Measurements from ENCODE around the gene CDK14.

DNA sequence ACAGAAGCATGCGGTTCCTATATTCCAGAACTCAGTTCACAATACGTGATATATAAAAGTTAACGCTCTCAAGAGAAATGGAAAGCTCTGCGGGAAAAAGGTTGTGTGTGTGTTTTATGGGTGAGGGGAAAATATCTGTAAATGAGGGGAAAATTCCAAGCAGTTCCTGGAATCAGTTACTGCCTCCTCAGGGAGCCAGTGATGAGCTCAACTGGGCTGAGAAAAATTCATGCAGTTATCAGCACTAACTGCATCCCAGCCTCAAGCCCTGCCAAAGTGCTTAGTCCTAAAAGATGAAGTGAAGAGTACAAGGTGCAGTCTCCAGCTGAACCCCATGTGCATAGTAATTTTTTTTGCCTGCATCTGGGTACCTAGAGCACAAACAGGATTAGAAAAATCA lies 191.9 kb downstream of the CDK14 start:
- TF ChIP-seq POLR2AphosphoS5 (IDR thresholded peaks at IDR 0.05) (no peak), EP300 (IDR thresholded peaks at IDR 0.05) (no peak), POLR2A (IDR thresholded peaks at IDR 0.05) (no peak)
- TF ChIP-seq, protein P1, sequence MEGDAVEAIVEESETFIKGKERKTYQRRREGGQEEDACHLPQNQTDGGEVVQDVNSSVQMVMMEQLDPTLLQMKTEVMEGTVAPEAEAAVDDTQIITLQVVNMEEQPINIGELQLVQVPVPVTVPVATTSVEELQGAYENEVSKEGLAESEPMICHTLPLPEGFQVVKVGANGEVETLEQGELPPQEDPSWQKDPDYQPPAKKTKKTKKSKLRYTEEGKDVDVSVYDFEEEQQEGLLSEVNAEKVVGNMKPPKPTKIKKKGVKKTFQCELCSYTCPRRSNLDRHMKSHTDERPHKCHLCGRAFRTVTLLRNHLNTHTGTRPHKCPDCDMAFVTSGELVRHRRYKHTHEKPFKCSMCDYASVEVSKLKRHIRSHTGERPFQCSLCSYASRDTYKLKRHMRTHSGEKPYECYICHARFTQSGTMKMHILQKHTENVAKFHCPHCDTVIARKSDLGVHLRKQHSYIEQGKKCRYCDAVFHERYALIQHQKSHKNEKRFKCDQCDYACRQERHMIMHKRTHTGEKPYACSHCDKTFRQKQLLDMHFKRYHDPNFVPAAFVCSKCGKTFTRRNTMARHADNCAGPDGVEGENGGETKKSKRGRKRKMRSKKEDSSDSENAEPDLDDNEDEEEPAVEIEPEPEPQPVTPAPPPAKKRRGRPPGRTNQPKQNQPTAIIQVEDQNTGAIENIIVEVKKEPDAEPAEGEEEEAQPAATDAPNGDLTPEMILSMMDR (IDR thresholded peaks at IDR 0.05): no peak

Data from upper lobe of left lung (tissue), 4 donors.